ENCODE data around the gene NMB.

DNA sequence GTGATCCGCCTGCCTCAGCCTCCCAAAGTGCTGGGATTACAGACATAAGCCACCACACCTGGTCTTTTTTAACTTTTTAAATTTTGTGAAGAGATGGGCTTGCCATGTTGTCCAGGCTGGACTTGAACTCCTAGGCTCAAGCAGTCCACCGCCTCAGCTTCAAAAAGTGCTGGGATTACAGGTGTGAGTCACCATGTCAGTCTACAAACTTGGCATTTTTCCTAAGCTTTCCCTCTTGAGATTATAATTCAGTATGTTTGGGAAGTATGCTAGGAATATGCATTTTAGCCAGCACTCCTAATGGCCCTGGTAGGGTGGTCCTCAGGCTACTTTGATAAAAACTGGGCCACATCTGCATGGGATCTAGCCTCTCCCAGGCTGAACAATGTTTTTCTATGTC lies 8.3 kb downstream of the NMB start:
- TF ChIP-seq, protein P1, sequence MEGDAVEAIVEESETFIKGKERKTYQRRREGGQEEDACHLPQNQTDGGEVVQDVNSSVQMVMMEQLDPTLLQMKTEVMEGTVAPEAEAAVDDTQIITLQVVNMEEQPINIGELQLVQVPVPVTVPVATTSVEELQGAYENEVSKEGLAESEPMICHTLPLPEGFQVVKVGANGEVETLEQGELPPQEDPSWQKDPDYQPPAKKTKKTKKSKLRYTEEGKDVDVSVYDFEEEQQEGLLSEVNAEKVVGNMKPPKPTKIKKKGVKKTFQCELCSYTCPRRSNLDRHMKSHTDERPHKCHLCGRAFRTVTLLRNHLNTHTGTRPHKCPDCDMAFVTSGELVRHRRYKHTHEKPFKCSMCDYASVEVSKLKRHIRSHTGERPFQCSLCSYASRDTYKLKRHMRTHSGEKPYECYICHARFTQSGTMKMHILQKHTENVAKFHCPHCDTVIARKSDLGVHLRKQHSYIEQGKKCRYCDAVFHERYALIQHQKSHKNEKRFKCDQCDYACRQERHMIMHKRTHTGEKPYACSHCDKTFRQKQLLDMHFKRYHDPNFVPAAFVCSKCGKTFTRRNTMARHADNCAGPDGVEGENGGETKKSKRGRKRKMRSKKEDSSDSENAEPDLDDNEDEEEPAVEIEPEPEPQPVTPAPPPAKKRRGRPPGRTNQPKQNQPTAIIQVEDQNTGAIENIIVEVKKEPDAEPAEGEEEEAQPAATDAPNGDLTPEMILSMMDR (conservative IDR thresholded peaks at IDR 0.05) = no peak
- no peak for TF ChIP-seq ZFX (IDR thresholded peaks at IDR 0.05)
